Measurements from ENCODE around the gene MYL7. TPM values are rescaled to one million over a fixed set of nuclear protein-coding genes. Genes with fewer than 3 reads are reported as not detected.
A peak's percentile ranks its signal among the peaks of the same experiment; 100 is the strongest.

MYL7 gene
- total RNA-seq, 1 experiment from 2014 or later = not detected

GRCh38 chr7:44108768-44109750 lies 32.1 kb downstream of the MYL7 start:
- 0 out of 2 replicates have a peak, but pooled peaks have one; percentile 27 for ATAC-seq
- ChIA-PET RAD21 (ENCODE audit: low non-redundant PET in 1 of 2, low total read pairs in 2 of 2, uncharacterized antibody in 2 of 2, unreplicated experiment in 2 of 2) (no interaction called here), CTCF (no interaction called here), POLR2A (no interaction called here)
- TF ChIP-seq CTCF (IDR thresholded peaks at IDR 0.05 in 2 of 3, conservative IDR thresholded peaks at IDR 0.05 in 1 of 3; ENCODE audit: borderline replicate concordance in 1 of 3, insufficient read depth in 1 of 3, low read depth in 2 of 3, low read length in 2 of 3) = peak in 1 of 3 experiments; percentile 23; a peak in 1 of 6 replicates
- TF ChIP-seq ZNF274 (IDR thresholded peaks at IDR 0.05; ENCODE audit: low read depth, low read length) = no peak
- no peak for TF ChIP-seq FOSL1 (IDR thresholded peaks at IDR 0.05; ENCODE audit: low read depth)
- no peak for TF ChIP-seq ZFX (IDR thresholded peaks at IDR 0.05)
- TF ChIP-seq SP1 (IDR thresholded peaks at IDR 0.05; ENCODE audit: low read depth) = no peak
- no peak for TF ChIP-seq CEBPB (IDR thresholded peaks at IDR 0.05; ENCODE audit: low read depth)
- TF ChIP-seq TCF7L2 (IDR thresholded peaks at IDR 0.05; ENCODE audit: borderline replicate concordance, extremely low read depth, insufficient read depth, insufficient read length) = no peak
- H4K20me1 ChIP-seq (ENCODE audit: insufficient read depth) = no peaks in the 10 kb centered on the region
- H3K9me3 ChIP-seq (ENCODE audit: control insufficient read depth in 1 of 2, insufficient read depth in 1 of 2, low read depth in 1 of 2, low read length in 2 of 2) = no peaks in the 10 kb centered on the region
- no peak overlapping the region for H3K4me2 ChIP-seq (ENCODE audit: low read length)
- H3K4me1 ChIP-seq (ENCODE audit: control insufficient read depth in 1 of 2, insufficient read depth in 2 of 2, low read length in 2 of 2) = peaks cover 0 to 6% of the 10 kb centered on the region in 2 experiments; a peak in 2 of 4 replicates
- no TSS peak for BruUV-seq (replicated peaks)
- no peak overlapping the region for H2AFZ ChIP-seq (ENCODE audit: low read depth, low read length, poor library complexity, severe bottlenecking)
- H3K9me2 ChIP-seq (ENCODE audit: insufficient read depth) = no peaks in the 10 kb centered on the region
- H3K4me3 ChIP-seq (replicated peaks in 1 of 2; ENCODE audit: low read depth in 1 of 2, low read length in 2 of 2) = no peak overlapping the region
- H3K79me2 ChIP-seq (ENCODE audit: insufficient read depth, low read length) = no peaks in the 10 kb centered on the region
- intact Hi-C loops (cut with micrococcal nuclease) = no loop called here
- no peaks in the 10 kb centered on the region for H3K27me3 ChIP-seq (ENCODE audit: insufficient read depth, low read length)
- no peak overlapping the region for H3K9ac ChIP-seq (ENCODE audit: low read length)
- no peak overlapping the region; the same call in 1 of the 2 replicates for H3K27ac ChIP-seq (ENCODE audit: low read depth, low read length)
- no peaks in the 10 kb centered on the region; a peak in 1 of 4 replicates for H3K36me3 ChIP-seq (ENCODE audit: control insufficient read depth in 1 of 2, insufficient read depth in 2 of 2, low read length in 2 of 2)
- no peak for DNase-seq (ENCODE audit: low read depth, low spot score)

All from HCT116 (cell line).